ENCODE data around the gene CYP19A1.

CYP19A1 gene

DNA sequence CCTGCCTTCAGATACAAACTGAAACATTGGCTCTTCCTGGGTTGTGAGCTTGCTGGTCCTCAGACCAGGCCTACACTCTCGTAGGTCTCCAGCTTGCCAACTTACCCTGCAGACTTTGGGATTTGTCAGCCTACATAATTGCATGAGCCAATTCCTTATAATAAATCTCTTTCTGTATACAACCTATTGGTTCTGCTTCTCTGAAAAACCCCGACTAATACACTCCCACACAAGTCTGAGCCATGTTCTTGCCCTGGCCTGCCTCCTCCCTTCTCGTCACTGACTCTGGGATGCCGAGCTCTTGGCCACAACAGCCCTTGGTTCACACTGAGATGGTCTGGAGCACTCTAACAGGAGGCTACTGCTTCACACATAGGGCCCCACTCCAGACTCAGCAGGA is 9.5 kb downstream of the CYP19A1 start:
- H3K27me3 Mint-ChIP-seq (ENCODE audit: low read depth, poor library complexity), result peaks cover 9% of the 10 kb centered on the region
- DNase-seq, result no peak
- no peaks in the 10 kb centered on the region for H3K9me3 Mint-ChIP-seq
- H3K36me3 Mint-ChIP-seq (ENCODE audit: low read depth), result no peaks in the 10 kb centered on the region
- no peak overlapping the region for H3K4me3 Mint-ChIP-seq
- peaks cover 7% of the 10 kb centered on the region for H3K4me1 Mint-ChIP-seq
- H3K27ac Mint-ChIP-seq, result no peak overlapping the region
- TF ChIP-seq, protein P1, sequence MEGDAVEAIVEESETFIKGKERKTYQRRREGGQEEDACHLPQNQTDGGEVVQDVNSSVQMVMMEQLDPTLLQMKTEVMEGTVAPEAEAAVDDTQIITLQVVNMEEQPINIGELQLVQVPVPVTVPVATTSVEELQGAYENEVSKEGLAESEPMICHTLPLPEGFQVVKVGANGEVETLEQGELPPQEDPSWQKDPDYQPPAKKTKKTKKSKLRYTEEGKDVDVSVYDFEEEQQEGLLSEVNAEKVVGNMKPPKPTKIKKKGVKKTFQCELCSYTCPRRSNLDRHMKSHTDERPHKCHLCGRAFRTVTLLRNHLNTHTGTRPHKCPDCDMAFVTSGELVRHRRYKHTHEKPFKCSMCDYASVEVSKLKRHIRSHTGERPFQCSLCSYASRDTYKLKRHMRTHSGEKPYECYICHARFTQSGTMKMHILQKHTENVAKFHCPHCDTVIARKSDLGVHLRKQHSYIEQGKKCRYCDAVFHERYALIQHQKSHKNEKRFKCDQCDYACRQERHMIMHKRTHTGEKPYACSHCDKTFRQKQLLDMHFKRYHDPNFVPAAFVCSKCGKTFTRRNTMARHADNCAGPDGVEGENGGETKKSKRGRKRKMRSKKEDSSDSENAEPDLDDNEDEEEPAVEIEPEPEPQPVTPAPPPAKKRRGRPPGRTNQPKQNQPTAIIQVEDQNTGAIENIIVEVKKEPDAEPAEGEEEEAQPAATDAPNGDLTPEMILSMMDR (IDR thresholded peaks at IDR 0.05), result no peak

DNA sequence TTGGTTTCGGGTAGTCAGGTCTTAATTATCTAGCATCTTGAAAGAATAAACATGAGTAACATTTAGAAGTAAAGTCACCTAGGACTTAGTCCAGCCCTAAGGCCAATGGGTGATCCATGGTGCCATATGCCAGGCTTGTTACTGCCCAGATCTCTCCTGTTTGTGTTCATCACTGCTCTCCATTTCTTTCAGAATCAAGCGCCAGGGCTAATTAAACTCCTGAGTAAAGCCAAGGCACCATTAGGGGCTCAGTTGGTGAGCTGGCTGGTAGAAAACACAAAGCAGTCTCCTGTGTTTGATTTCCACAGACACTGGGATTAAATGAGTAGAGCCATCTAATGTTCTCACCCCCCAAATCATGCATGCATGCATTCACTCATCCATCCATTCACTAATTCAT is 11.3 kb downstream of the CYP19A1 start:
- Mint-ChIP-seq H3K27ac (no peak overlapping the region), H3K4me3 (no peak overlapping the region), H3K9me3 (no peaks in the 10 kb centered on the region), H3K36me3 (ENCODE audit: low read depth) (no peaks in the 10 kb centered on the region), H3K4me1 (peaks cover 16% of the 10 kb centered on the region), H3K27me3 (ENCODE audit: low read depth, poor library complexity) (peaks cover 14% of the 10 kb centered on the region)
- TF ChIP-seq, protein P1 (IDR thresholded peaks at IDR 0.05), result no peak
- no peak for DNase-seq

GRCh38 chr15:51325167-51325566 is 13.2 kb downstream of the CYP19A1 start:
- Mint-ChIP-seq H3K9me3 (no peaks in the 10 kb centered on the region), H3K27ac (no peak overlapping the region), H3K36me3 (ENCODE audit: low read depth) (no peaks in the 10 kb centered on the region), H3K27me3 (ENCODE audit: low read depth, poor library complexity) (peaks cover 16% of the 10 kb centered on the region), H3K4me1 (peaks cover 16% of the 10 kb centered on the region), H3K4me3 (no peak overlapping the region)
- TF ChIP-seq, protein P1 (IDR thresholded peaks at IDR 0.05), result no peak
- no peak for DNase-seq

DNA sequence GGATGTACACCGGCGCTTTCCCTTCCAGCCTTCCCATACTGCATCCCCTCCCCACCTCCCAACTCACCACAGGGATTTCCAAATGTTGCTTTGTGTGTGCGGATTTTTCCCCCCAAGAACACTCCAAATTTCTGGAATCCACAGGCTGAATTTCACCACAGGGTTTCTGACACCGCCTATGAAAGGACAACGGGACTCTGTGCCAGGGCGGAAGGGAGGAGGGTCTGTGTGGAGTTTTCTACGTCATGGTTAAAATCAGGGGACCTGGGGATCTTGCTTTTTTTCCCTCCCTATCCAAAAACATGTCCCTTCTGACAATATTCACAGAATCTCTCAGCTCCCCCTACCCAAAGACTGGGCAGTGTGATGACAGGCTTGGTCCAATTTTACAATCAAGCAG is 14.6 kb downstream of the CYP19A1 start:
- Mint-ChIP-seq H3K4me3 (no peak overlapping the region), H3K36me3 (ENCODE audit: low read depth) (no peaks in the 10 kb centered on the region)
- TF ChIP-seq, protein P1 (IDR thresholded peaks at IDR 0.05), result no peak

GRCh38 chr15:51322621-51323296 is 15.6 kb downstream of the CYP19A1 start:
- Mint-ChIP-seq H3K4me3 (no peak overlapping the region), H3K9me3 (no peaks in the 10 kb centered on the region), H3K27me3 (ENCODE audit: low read depth, poor library complexity) (peaks cover 16% of the 10 kb centered on the region), H3K36me3 (ENCODE audit: low read depth) (no peaks in the 10 kb centered on the region), H3K4me1 (peaks cover 16% of the 10 kb centered on the region), H3K27ac (no peak overlapping the region)
- DNase-seq, result no peak
- TF ChIP-seq, protein P1 (IDR thresholded peaks at IDR 0.05), result no peak

More for the DNA sequence above, 14.6 kb downstream of the CYP19A1 start:
- no peak overlapping the region for H3K27ac Mint-ChIP-seq
- H3K9me3 Mint-ChIP-seq, result no peaks in the 10 kb centered on the region
- peaks cover 16% of the 10 kb centered on the region for H3K4me1 Mint-ChIP-seq
- peaks cover 16% of the 10 kb centered on the region for H3K27me3 Mint-ChIP-seq (ENCODE audit: low read depth, poor library complexity)
- no peak for DNase-seq

DNA sequence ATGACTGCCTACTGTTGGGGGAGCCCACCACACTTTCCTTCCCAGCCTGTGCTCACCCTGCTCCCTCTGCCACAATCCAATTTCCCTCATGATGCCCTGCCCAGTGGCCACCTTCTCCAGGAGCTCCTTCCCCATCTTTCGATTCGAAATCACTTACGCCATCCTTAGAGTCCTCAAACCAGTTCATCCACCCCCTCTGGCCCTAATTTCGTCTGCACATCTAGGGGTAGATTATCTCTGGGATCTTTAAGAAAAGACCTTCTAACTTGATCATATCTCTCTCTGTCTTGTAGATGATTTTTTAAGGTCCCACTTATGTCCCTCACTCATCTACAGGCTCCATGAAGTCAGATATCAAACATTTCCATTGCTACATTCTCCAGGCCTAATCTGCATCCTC is 17.1 kb downstream of the CYP19A1 start:
- peaks cover 16% of the 10 kb centered on the region for H3K27me3 Mint-ChIP-seq (ENCODE audit: low read depth, poor library complexity)
- H3K4me1 Mint-ChIP-seq, result peaks cover 9% of the 10 kb centered on the region
- no peaks in the 10 kb centered on the region for H3K9me3 Mint-ChIP-seq
- H3K27ac Mint-ChIP-seq, result no peak overlapping the region
- DNase-seq, result no peak
- TF ChIP-seq, protein P1 (IDR thresholded peaks at IDR 0.05), result no peak
- H3K4me3 Mint-ChIP-seq, result no peak overlapping the region
- no peaks in the 10 kb centered on the region for H3K36me3 Mint-ChIP-seq (ENCODE audit: low read depth)
